Astrocyte (in vitro differentiated cells and primary cell): Measurements from ENCODE around the gene TXLNG. TPM values are rescaled to one million over a fixed set of nuclear protein-coding genes. Genes with fewer than 3 reads are reported as not detected.
"Not testable (repeated sequence)": the region's sequence is repeated elsewhere in the genome, so short reads cannot be mapped to it uniquely, and the experiment has no call there.

Experiments
- DNase-seq: peaks from one replicate; pipeline ENCODE4 v3.0.0-alpha.2; 2010; ENCODE audit warnings: low read depth
- FAIRE-seq: peaks from 2 replicates; lab custom pipeline; 2011; peaks lifted over from hg19 to GRCh38; lab: Jason Lieb, UNC
- H2AFZ ChIP-seq: 2 replicates; pipeline ENCODE4 v1.6.0; 2012; ENCODE audit warnings: low read depth, low read length, inconsistent platforms
- H3K27ac ChIP-seq: 2 replicates; pipeline ENCODE4 v1.5.1; 2011; ENCODE audit warnings: low read depth, low read length, inconsistent platforms
- H3K27me3 ChIP-seq: 2 replicates; pipeline ENCODE4 v1.6.0; 2011; ENCODE audit warnings: low read length, inconsistent platforms; ENCODE audit not compliant: insufficient read depth
- H3K36me3 ChIP-seq: 2 replicates; pipeline ENCODE4 v1.5.1; 2011; ENCODE audit warnings: low read length, inconsistent platforms; ENCODE audit not compliant: insufficient read depth
- H3K4me1 ChIP-seq: 2 replicates; pipeline ENCODE4 v1.5.1; 2011; ENCODE audit warnings: low read length, inconsistent platforms; ENCODE audit not compliant: insufficient read depth
- H3K4me2 ChIP-seq: 2 replicates; pipeline ENCODE4 v1.6.0; 2012; ENCODE audit warnings: low read length, inconsistent platforms
- H3K4me3 ChIP-seq: 2 replicates; pipeline ENCODE4 v1.5.1; 2011; ENCODE audit warnings: low read depth, mild to moderate bottlenecking, low read length, inconsistent platforms; ENCODE audit not compliant: insufficient read depth
- H3K79me2 ChIP-seq: 2 replicates; pipeline ENCODE4 v1.6.0; 2012; ENCODE audit warnings: mild to moderate bottlenecking, low read length, inconsistent platforms; ENCODE audit not compliant: insufficient read depth
- H3K9ac ChIP-seq: 2 replicates; pipeline ENCODE4 v1.6.0; 2012; ENCODE audit warnings: mild to moderate bottlenecking, low read length, inconsistent platforms
- H3K9me3 ChIP-seq: 2 replicates; pipeline ENCODE4 v1.5.1; 2012; ENCODE audit warnings: low read depth, mild to moderate bottlenecking, low read length, inconsistent platforms; ENCODE audit not compliant: insufficient read depth
- H4K20me1 ChIP-seq: 2 replicates; pipeline ENCODE4 v1.6.0; 2012; ENCODE audit warnings: low read length, inconsistent platforms; ENCODE audit not compliant: insufficient read depth
- H3K27ac Mint-ChIP-seq: one replicate; pipeline ENCODE4 v1.8.0; 2021; ENCODE audit warnings: mild to moderate bottlenecking, mixed read lengths; ENCODE audit not compliant: unreplicated experiment
- H3K27me3 Mint-ChIP-seq: one replicate; pipeline ENCODE4 v1.8.0; 2021; ENCODE audit warnings: low read depth, mixed read lengths; ENCODE audit not compliant: unreplicated experiment
- H3K36me3 Mint-ChIP-seq: one replicate; pipeline ENCODE4 v1.8.0; 2021; ENCODE audit warnings: low read depth, mixed read lengths; ENCODE audit not compliant: unreplicated experiment
- H3K4me1 Mint-ChIP-seq: one replicate; pipeline ENCODE4 v1.8.0; 2021; ENCODE audit warnings: low read depth, mixed read lengths; ENCODE audit not compliant: unreplicated experiment
- H3K4me3 Mint-ChIP-seq: one replicate; pipeline ENCODE4 v1.8.0; 2021; ENCODE audit warnings: mild to moderate bottlenecking, moderate library complexity, mixed read lengths; ENCODE audit not compliant: unreplicated experiment
- H3K9me3 Mint-ChIP-seq: one replicate; pipeline ENCODE4 v1.8.0; 2021; ENCODE audit warnings: mild to moderate bottlenecking, mixed read lengths; ENCODE audit not compliant: unreplicated experiment
- CTCF ChIP-seq: IDR thresholded peaks from 2 replicates; pipeline ENCODE4 v1.5.1; 2011; ENCODE audit warnings: low read depth, mild to moderate bottlenecking, inconsistent platforms, low read length, moderate library complexity; ENCODE audit not compliant: insufficient read depth
- EZH2 ChIP-seq: IDR thresholded peaks from 2 replicates; pipeline ENCODE4 v1.6.1; 2012; ENCODE audit warnings: mild to moderate bottlenecking, low read length, inconsistent platforms; ENCODE audit not compliant: insufficient read depth
- total RNA-seq: library from RNA; stranded (reverse); gene quantifications from 2 replicates; pipeline ENCODE4 v1.2.1, GENCODE V29; 2021

The TXLNG gene
- total RNA-seq, 1 donor from 2014 or later: 9.8 TPM

DNA sequence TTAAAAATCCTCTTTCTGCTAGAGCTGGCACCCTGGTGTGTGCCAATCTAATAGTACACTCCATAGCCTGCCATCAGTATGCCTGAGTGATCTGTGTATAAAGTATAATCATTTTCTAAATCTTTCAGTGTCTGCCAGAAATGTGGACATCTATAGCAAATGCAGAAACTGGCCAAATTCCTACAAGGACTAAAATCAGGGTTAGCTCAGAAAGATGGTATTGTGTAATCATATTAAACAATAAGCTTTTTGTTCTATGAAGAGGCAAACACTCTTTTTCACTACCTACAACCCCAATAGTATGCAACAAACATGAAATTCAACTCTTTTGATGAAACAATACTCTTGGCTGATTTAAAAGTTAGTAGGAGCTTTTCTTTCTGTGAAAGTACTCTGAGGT lies 7.7 kb upstream of the TXLNG start:
- no peaks in the 10 kb centered on the region for H3K9me3 Mint-ChIP-seq
- DNase-seq: no peak
- no peak overlapping the region for H3K27ac ChIP-seq

DNA sequence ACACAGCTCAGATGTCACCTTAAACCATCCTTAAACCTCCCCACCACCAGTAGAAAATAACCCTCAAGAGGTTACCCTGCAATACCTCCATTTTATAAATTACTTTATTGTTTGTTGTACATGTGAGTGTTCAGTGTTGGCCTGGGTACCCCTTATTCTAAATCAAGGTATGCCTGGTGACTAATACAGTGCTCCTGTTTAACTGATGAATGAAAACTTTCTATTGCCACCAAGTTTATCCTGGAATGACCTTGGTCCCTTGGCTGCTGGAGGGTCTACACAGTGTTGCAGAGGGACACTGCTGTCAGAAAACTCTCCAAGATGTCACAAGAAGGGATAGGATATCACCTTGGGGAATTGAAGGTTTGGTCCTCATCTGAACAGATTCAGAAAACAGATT lies 7.3 kb upstream of the TXLNG start:
- Histone ChIP-seq H3K27ac (no peak overlapping the region), H3K4me1 (no peaks in the 10 kb centered on the region), H3K4me2 (no peak overlapping the region), H3K79me2 (no peaks in the 10 kb centered on the region), H3K9ac (no peak overlapping the region), H2AFZ (no peak overlapping the region), H3K36me3 (no peaks in the 10 kb centered on the region), H4K20me1 (no peaks in the 10 kb centered on the region), H3K27me3 (no peaks in the 10 kb centered on the region), H3K4me3 (no peak overlapping the region), H3K9me3 (no peaks in the 10 kb centered on the region)
- H3K4me1 Mint-ChIP-seq: no peaks in the 10 kb centered on the region
- FAIRE-seq: no peak
- H3K9me3 Mint-ChIP-seq: no peaks in the 10 kb centered on the region
- no peak for DNase-seq
- no peak overlapping the region for H3K4me3 Mint-ChIP-seq
- H3K27me3 Mint-ChIP-seq: no peaks in the 10 kb centered on the region
- TF ChIP-seq CTCF (no peak), EZH2 (no peak)
- H3K36me3 Mint-ChIP-seq: no peaks in the 10 kb centered on the region
- no peak overlapping the region for H3K27ac Mint-ChIP-seq

More for the DNA sequence above, 7.7 kb upstream of the TXLNG start:
- no peaks in the 10 kb centered on the region for H3K27me3 ChIP-seq
- no peaks in the 10 kb centered on the region for H3K4me1 ChIP-seq
- TF ChIP-seq EZH2: no peak
- TF ChIP-seq CTCF: no peak
- no peaks in the 10 kb centered on the region for H3K9me3 ChIP-seq
- no peak for FAIRE-seq
- H3K9ac ChIP-seq: no peak overlapping the region
- Mint-ChIP-seq H3K27ac (no peak overlapping the region), H3K36me3 (no peaks in the 10 kb centered on the region), H3K4me3 (no peak overlapping the region), H3K4me1 (no peaks in the 10 kb centered on the region), H3K27me3 (no peaks in the 10 kb centered on the region)
- H3K4me2 ChIP-seq: no peak overlapping the region
- no peaks in the 10 kb centered on the region for H4K20me1 ChIP-seq
- H3K36me3 ChIP-seq: no peaks in the 10 kb centered on the region
- no peak overlapping the region for H2AFZ ChIP-seq
- H3K4me3 ChIP-seq: no peak overlapping the region
- no peaks in the 10 kb centered on the region for H3K79me2 ChIP-seq

DNA sequence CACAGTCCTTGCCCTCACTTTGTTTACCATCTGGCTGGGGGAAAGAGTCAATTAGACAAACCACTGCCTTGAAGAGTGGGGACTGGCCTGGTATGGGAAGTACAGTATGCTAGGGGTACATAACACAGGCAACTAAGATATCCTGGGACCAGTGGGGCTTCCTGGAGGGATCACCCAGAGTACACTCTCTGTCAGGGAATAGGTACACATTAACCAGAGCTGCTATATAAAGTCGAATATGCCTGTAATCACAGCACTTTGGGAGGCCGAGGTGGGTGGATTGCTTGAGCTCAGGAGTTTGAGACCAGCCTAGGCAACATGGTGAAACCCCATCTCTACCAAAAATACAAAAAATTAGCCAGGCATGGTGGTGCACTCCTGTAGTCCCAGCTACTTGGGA lies 6.5 kb upstream of the TXLNG start:
- H3K79me2 ChIP-seq, H3K27me3 Mint-ChIP-seq, DNase-seq, H3K27me3 ChIP-seq, H3K4me3 Mint-ChIP-seq, H3K4me2 ChIP-seq, H3K4me1 Mint-ChIP-seq, H2AFZ ChIP-seq, H3K9ac ChIP-seq, H3K36me3 Mint-ChIP-seq, H3K27ac ChIP-seq, H4K20me1 ChIP-seq, H3K4me1 ChIP-seq, H3K4me3 ChIP-seq, H3K9me3 Mint-ChIP-seq, FAIRE-seq, H3K9me3 ChIP-seq, H3K27ac Mint-ChIP-seq, H3K36me3 ChIP-seq: not testable (repeated sequence)
